Left lung (tissue), 10 donors: Measurements from ENCODE around the gene ASB9. TPM values are rescaled to one million over a fixed set of nuclear protein-coding genes. Genes with fewer than 3 reads are reported as not detected.
A peak's percentile ranks its signal among the peaks of the same experiment; 100 is the strongest.

Experiments
- ATAC-seq: fragments of 200-7000 bp; cut with Tn5 transposase; one replicate; pipeline ENCODE4 v1.9.1; 2020; ENCODE audit warnings: moderate library complexity
- DNase-seq, 4 donors: peaks; one replicate each; pipeline ENCODE4 v3.0.0-alpha.2; 2013 to 2020
- H3K27ac ChIP-seq, 2 donors: fragments of 200-600 bp; sonication (generic) in 1 of 2; one replicate each; pipeline versions ENCODE4 v1.5.0 to v1.8.0; 2020 to 2021
- H3K27me3 ChIP-seq, 2 donors: fragments of 200-600 bp; sonication (generic) in 1 of 2; one replicate each; pipeline versions ENCODE4 v1.5.0 to v1.8.0; 2020 to 2021
- H3K36me3 ChIP-seq, 2 donors: fragments of 200-600 bp; sonication (generic) in 1 of 2; one replicate each; pipeline versions ENCODE4 v1.5.0 to v1.8.0; 2020 to 2021
- H3K4me1 ChIP-seq, 2 donors: fragments of 200-600 bp; one replicate each; pipeline ENCODE4 v1.8.0; 2021
- H3K4me3 ChIP-seq, 2 donors: fragments of 200-600 bp; sonication (generic) in 1 of 2; one replicate each; pipeline versions ENCODE4 v1.5.0 to v1.8.0; 2020 to 2021; ENCODE audit warnings: mild to moderate bottlenecking in 1 of 2
- H3K9me3 ChIP-seq, 2 donors: fragments of 200-600 bp; sonication (generic) in 1 of 2; one replicate each; pipeline versions ENCODE4 v1.5.0 to v1.8.0; 2020 to 2021
- CTCF ChIP-seq, 2 donors: fragments of 200-600 bp; sonication (generic) in 1 of 2; IDR thresholded peaks; one replicate each; pipeline versions ENCODE4 v1.5.0 to v1.8.0; 2021; ENCODE audit warnings: antibody characterized with exemption in 2 of 2
- intact Hi-C, 2 donors: fragments of 100-400 bp; cut with DNase I; formaldehyde crosslinking; loops; one replicate each; pipeline versions ENCODE4 v1.11.2 to v1.14.2; 2022
- polyA plus RNA-seq, 6 donors: library from polyadenylated mRNA; unstranded; fragments of 120-200 nt; gene quantifications; one replicate each; pipeline ENCODE4 v1.2.1, GENCODE V29; 2013; ENCODE audit not compliant: insufficient read length in 6 of 6
- total RNA-seq, 2 donors: library from RNA; stranded (reverse); fragmentation: NEBNext Ultra II Directional; extraction: Animal tissue kit (Norgen Biotek cat#: 25700); gene quantifications; one replicate each; pipeline ENCODE4 v1.2.1, GENCODE V29; 2021
- donor health status: DM: no; HTN: yes; CAD: no.
- donor health status: DM: no; HTN: no; CAD: no.

The ASB9 gene
- total and polyA plus RNA-seq, 8 donors, result 2.7 to 12.2 (median 10.2) TPM

GRCh38 chrX:15244421-15244820, 25.5 kb downstream of the ASB9 start:
- intact Hi-C loops, result no loop called here

GRCh38 chrX:15242899-15243555, 26.9 kb downstream of the ASB9 start:
- H3K27me3 ChIP-seq, result no peaks in the 10 kb centered on the region
- ATAC-seq (peak; percentile 65), DNase-seq (peak in 2 of 4 donors; percentile 43 to 56)
- intact Hi-C loops, result no loop called here
- no peaks in the 10 kb centered on the region for H3K9me3 ChIP-seq
- peak in 1 of 2 donors; percentile 40 for TF ChIP-seq CTCF (IDR thresholded peaks at IDR 0.05)
- H3K4me3 ChIP-seq, result no peak overlapping the region
- H3K27ac ChIP-seq, result no peak overlapping the region
- no peaks in the 10 kb centered on the region for H3K36me3 ChIP-seq
- no peaks in the 10 kb centered on the region for H3K4me1 ChIP-seq

More at GRCh38 chrX:15244421-15244820, 25.5 kb downstream of the ASB9 start:
- no peaks in the 10 kb centered on the region for H3K36me3 ChIP-seq
- no peaks in the 10 kb centered on the region for H3K4me1 ChIP-seq
- no peak for TF ChIP-seq CTCF (IDR thresholded peaks at IDR 0.05)
- no peaks in the 10 kb centered on the region for H3K9me3 ChIP-seq
- no peak for DNase-seq
- H3K27ac ChIP-seq, result no peak overlapping the region
- ATAC-seq, result no peak
- H3K27me3 ChIP-seq, result no peaks in the 10 kb centered on the region
- H3K4me3 ChIP-seq, result no peak overlapping the region

- ATAC-seq (no peak), DNase-seq (no peak)
- intact Hi-C loops, result no loop called here
Observed at GRCh38 chrX:15241301-15241700, 28.6 kb downstream of the ASB9 start.

GRCh38 chrX:15240414-15240813, 29.5 kb downstream of the ASB9 start:
- intact Hi-C loops, result no loop called here
- Histone ChIP-seq H3K4me1 (no peaks in the 10 kb centered on the region), H3K36me3 (no peaks in the 10 kb centered on the region), H3K9me3 (no peaks in the 10 kb centered on the region), H3K27me3 (no peaks in the 10 kb centered on the region), H3K27ac (no peak overlapping the region), H3K4me3 (no peak overlapping the region)
- no peak for TF ChIP-seq CTCF (IDR thresholded peaks at IDR 0.05)
- DNase-seq (no peak), ATAC-seq (no peak)

More at GRCh38 chrX:15241301-15241700, 28.6 kb downstream of the ASB9 start:
- Histone ChIP-seq H3K9me3 (no peaks in the 10 kb centered on the region), H3K27me3 (no peaks in the 10 kb centered on the region), H3K4me1 (no peaks in the 10 kb centered on the region), H3K27ac (no peak overlapping the region), H3K36me3 (no peaks in the 10 kb centered on the region), H3K4me3 (no peak overlapping the region)
- TF ChIP-seq CTCF (IDR thresholded peaks at IDR 0.05), result no peak

GRCh38 chrX:15236146-15236545, 33.7 kb downstream of the ASB9 start:
- no peaks in the 10 kb centered on the region for H3K4me1 ChIP-seq
- no peaks in the 10 kb centered on the region for H3K9me3 ChIP-seq
- no peaks in the 10 kb centered on the region for H3K36me3 ChIP-seq
- no peak overlapping the region for H3K27ac ChIP-seq
- TF ChIP-seq CTCF (IDR thresholded peaks at IDR 0.05), result no peak
- intact Hi-C loops, result no loop called here
- no peaks in the 10 kb centered on the region for H3K27me3 ChIP-seq
- no peak overlapping the region for H3K4me3 ChIP-seq
- DNase-seq (no peak), ATAC-seq (no peak)
